Stimulated activated CD4-positive, alpha-beta T cell treated with anti-CD3 and anti-CD28 coated beads, Interleukin-1b, Interleukin-23, amount 100 ng/mL, for 1 hour (primary cell): ENCODE results near the gene VPS72.

Experiments
- DNase-seq, 2 donors: peaks; one replicate each; pipeline ENCODE4 v3.0.0-alpha.2; 2020; ENCODE audit warnings: low read depth in 2 of 2

Gene VPS72

GRCh38 chr1:151187205-151187604 lies 2.8 kb downstream of the VPS72 start:
- no peak for DNase-seq

GRCh38 chr1:151184211-151184610 lies 5.8 kb downstream of the VPS72 start:
- DNase-seq: no peak

GRCh38 chr1:151176514-151177045 lies 13.4 kb downstream of the VPS72 start:
- DNase-seq: no peak

- no peak for DNase-seq
Measured at GRCh38 chr1:151175863-151176262, 14.1 kb downstream of the VPS72 start, which contains the start of gene TMOD4. Gene TMOD4, minus strand, starts transcription at chr1:151175981. Its CDS starts 1,106 bp downstream, at chr1:151174875.

GRCh38 chr1:151175041-151175741 lies 14.8 kb downstream of the VPS72 start:
- no peak for DNase-seq

GRCh38 chr1:151171190-151171589 lies 18.8 kb downstream of the VPS72 start:
- DNase-seq: no peak

GRCh38 chr1:151167116-151167515 lies 22.9 kb downstream of the VPS72 start:
- no peak for DNase-seq

GRCh38 chr1:151166505-151166956 lies 23.5 kb downstream of the VPS72 start:
- no peak for DNase-seq

GRCh38 chr1:151165738-151166504 lies 24.1 kb downstream of the VPS72 start, which contains the start of the genes LYSMD1 and SCNM1:
Gene LYSMD1, minus strand, starts transcription at chr1:151165902. Its CDS starts 644 bp downstream, at chr1:151165258.
Gene SCNM1, plus strand, starts transcription at chr1:151166144. Its CDS starts 9 bp downstream, at chr1:151166153.
- DNase-seq: peak; percentile 80 to 88

GRCh38 chr1:151165281-151165737 lies 24.7 kb downstream of the VPS72 start:
- DNase-seq: no peak

GRCh38 chr1:151164732-151165280 lies 25.2 kb downstream of the VPS72 start:
- no peak for DNase-seq

GRCh38 chr1:151159373-151159772 lies 30.6 kb downstream of the VPS72 start:
- no peak for DNase-seq

GRCh38 chr1:151158751-151159251 lies 31.2 kb downstream of the VPS72 start:
- DNase-seq: no peak

GRCh38 chr1:151158326-151158725 lies 31.7 kb downstream of the VPS72 start:
- DNase-seq: peak in 1 of 2 donors; percentile 29

- DNase-seq: peak in 1 of 2 donors; percentile 17
Measured at GRCh38 chr1:151157067-151157531, 32.9 kb downstream of the VPS72 start.

- peak; percentile 25 to 59 for DNase-seq
Measured at GRCh38 chr1:151156515-151156819, 33.5 kb downstream of the VPS72 start, which contains the start of gene TNFAIP8L2. Gene TNFAIP8L2, plus strand, starts transcription at chr1:151156649. Its CDS starts 2,049 bp downstream, at chr1:151158698.

GRCh38 chr1:151147665-151148064 lies 42.3 kb downstream of the VPS72 start:
- no peak for DNase-seq

- DNase-seq: no peak
Measured at GRCh38 chr1:151147132-151147503, 42.9 kb downstream of the VPS72 start.

GRCh38 chr1:151146412-151147131 lies 43.4 kb downstream of the VPS72 start, which contains the start of gene SEMA6C:
Gene SEMA6C, minus strand, starts transcription at chr1:151146631. Its CDS starts 4,010 bp downstream, at chr1:151142621.
- peak; percentile 64 to 72 for DNase-seq

GRCh38 chr1:151146072-151146411 lies 44.0 kb downstream of the VPS72 start:
- no peak for DNase-seq
